GM20431 (cell line): ENCODE measurements around the gene PIGT.

Source experiments
- in situ Hi-C: fragments of 300-500 bp; cut with MseI, MboI; formaldehyde crosslinking; loops from one replicate; pipeline ENCODE4 v1.15.0; 2020; ENCODE audit warnings: low sequenced_read_pairs; ENCODE audit not compliant: unreplicated experiment

The PIGT gene

GRCh38 chr20:45415822-45416637 lies at the start of gene PIGT:
Gene PIGT (plus strand): TSS chr20:45416141. CDS start chr20:45416157, 16 bp downstream.
- in situ Hi-C loops: no loop called here

DNA sequence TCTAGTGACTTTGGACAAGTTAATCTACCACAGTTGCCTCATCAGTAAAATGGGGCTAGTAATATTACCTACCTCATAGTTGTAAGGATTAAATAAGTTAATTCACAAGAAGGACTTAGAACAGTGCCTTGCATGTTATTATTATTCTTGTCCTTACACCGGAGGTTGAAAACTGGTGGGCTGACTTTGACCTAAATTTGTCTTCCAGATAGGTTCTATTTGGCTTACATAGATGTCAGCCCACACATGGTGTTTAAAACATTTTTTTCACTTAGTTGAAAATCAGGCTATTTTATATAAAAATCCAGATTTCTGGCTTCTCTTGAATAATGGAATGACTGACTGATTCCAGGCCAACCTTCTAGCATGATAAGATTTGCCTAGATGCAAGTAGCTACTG lies 49.7 kb upstream of the PIGT start:
- in situ Hi-C loops: no loop called here

DNA sequence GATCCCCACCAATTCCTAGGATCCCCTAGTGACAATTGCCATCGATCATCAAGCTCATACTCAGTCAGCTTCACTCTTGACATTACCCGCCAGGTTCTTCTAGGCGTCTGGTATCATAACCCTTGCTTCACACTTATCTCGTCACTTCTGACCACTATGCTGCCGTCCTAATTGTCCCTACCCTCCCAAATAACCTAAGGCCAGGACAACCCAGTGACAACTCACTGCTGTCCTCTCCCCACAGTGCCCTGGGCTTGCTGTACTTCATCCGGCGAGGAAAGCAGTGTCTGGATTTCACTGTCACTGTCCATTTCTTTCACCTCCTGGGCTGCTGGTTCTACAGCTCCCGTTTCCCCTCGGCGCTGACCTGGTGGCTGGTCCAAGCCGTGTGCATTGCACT lies 49.3 kb upstream of the PIGT start:
- in situ Hi-C loops: no loop called here

- in situ Hi-C loops: no loop called here
Observed at GRCh38 chr20:45367126-45367525, 48.8 kb upstream of the PIGT start.

DNA sequence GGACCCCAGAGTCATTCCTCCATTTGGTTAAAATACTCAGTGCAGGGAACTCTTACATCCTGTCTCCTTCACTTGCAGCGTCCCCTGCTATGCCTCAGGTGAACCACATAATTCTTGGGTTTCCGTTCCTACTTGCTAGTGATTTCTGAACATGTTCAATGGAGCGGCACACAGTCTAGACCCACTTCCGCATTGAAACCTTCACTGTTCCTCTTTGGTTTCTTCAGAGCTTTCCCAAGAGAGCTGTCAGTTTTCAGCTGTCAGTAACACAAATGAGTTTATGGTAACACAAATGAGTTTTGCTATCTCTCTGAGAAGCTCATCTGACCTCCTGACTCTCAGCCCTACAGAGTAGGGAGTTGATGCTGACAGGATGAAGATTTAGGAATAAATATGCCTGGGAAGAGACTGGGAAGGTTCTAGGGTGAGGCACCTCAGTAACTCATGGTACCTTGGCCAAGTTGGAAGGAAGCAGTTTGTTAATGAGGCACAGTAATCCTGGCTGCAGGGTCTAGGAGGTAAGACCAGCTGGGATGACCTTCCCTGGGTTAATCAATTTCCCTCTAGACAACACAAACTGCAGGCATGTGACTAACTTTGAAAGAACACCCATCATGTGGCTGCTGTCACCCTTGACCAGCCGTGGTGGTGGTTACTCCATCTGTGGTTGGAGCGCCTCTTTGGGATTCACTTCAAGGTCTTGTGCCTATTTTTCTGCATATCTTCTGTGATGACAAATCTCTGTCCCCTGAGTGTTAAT lies 47.5 kb upstream of the PIGT start:
- in situ Hi-C loops: no loop called here

DNA sequence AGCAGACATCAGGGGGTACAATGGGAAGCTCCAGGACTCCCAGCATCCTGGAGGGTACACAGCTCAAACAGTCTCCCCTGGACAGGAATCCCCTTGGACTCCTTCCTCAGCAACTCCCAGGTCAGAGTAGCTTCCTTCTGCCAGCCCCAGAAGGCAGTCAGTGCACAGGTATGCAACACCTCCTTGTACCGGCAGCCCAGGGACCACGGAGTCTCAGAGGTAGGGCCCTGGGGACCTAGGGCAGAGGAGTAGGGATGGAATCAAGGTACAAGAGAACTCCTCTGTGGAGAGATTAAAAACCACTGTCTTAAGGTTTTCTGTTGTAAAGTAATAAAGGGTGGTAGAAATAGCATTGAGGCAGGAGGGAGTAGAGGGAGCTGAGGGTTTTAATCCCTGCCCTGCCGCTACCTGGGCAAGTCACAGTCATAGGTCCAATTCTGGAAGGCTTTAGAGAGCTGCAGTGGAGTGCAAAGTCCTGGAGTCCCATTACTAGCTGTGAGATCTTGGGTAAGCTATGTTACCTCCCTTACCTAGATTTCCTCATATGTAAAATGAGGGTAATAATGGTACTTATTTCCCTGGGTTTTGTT lies 45.3 kb upstream of the PIGT start:
- in situ Hi-C loops: loop anchor here (10.0 kb wide), 1 partner anchor 64 kb away; no protein-coding TSS in a partner anchor

DNA sequence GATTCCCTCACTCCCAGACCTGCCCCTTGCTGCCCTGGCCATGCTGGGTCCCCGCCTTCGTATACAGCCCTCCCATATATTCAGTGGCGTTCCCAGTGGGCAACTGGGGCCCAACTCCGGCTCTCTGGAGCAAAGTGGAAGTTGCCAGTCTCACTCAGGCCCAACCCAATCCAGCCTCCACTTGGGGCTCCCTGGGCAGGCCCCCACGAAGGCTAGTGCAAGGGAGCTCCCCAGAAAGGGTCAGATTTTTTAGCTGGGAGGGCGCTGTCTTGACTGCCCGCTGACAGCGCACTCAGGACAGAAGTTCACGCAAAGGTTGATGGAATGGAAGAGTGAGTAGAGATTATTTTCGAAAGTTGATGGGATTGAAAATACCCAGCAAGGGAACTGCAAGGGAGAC lies 43.7 kb upstream of the PIGT start:
- in situ Hi-C loops: loop anchor here (10.0 kb wide), 1 partner anchor 63 kb away; no protein-coding TSS in a partner anchor

DNA sequence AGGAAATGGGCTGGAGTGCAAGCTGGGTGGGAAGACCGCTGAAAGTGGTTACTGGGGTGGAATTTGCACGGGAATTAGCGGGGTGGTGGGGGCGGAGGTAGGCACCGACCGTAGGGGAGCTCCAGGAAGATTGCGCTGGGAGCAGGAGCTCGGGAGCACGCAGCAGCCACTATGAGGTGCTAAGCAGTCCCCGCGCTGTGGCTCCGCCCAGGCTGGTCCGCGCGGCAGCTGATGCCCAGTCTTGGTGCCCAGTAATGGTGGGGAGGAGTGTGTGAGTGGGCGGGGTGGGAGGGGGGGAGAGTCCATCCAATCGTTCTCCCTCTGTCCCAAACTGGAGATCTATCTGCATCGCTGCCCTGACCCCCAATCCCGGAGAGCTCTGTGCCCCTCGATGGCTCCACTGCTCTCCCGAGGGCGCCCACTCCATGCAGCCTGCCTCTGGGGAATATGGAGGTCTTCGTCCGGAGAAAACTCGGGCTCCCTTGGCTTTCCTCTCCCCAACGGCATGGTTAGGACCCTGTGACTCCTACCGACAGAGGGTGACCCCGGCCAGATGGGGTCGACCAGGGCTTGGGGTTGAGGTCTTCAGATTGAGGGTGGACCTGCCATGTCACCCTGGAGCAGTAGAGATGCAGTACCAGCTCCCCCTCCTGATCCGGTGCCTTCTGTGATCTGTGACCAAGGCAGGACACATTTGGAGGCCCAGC lies 43.1 kb upstream of the PIGT start:
- in situ Hi-C loops: loop anchor here (10.0 kb wide), 1 partner anchor 62 kb away; no protein-coding TSS in a partner anchor

DNA sequence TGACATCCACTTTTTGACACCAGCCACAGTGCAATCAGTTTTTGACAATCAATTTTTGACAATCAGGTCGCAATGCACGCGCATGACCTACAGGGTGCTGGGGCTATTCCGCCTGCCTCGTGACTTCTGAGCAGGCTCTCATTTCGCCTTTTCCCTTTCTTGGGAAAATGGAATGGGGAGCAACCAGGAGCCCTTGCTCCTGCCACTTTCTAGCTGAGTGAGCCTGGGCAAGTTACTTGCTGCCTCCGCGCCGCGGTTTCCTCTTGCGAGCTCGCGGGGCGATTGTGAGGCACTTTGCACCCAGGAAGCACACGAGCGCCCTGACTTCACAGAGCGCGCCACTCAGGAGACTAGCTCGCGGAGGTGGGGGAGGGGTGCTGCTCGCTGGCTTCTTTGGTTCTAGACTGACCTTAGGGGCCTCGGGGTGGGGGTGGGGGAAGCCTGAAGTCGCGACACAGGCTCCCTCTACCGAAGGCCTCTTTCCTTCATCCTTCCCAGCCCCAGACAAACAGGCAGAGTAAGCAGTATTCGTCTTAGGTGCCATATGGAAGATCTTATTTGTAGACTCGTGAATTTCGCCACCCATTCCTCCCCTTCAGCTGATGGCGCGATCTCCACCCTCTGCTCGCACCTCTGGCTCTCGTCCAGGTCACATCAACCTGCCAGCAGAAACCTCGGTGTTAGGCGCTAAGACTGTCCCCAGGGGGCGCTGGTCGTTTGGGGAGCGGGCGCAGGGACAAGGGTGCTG lies 42.4 kb upstream of the PIGT start:
- in situ Hi-C loops: loop anchor here (10.0 kb wide), 1 partner anchor 61 kb away; no protein-coding TSS in a partner anchor

- in situ Hi-C loops: loop anchor here (10.0 kb wide), 1 partner anchor 61 kb away; no protein-coding TSS in a partner anchor
Observed at GRCh38 chr20:45374101-45374467, 41.9 kb upstream of the PIGT start.

GRCh38 chr20:45374966-45375365 lies 41.0 kb upstream of the PIGT start:
- in situ Hi-C loops: loop anchor here (10.0 kb wide), 1 partner anchor 60 kb away; no protein-coding TSS in a partner anchor

DNA sequence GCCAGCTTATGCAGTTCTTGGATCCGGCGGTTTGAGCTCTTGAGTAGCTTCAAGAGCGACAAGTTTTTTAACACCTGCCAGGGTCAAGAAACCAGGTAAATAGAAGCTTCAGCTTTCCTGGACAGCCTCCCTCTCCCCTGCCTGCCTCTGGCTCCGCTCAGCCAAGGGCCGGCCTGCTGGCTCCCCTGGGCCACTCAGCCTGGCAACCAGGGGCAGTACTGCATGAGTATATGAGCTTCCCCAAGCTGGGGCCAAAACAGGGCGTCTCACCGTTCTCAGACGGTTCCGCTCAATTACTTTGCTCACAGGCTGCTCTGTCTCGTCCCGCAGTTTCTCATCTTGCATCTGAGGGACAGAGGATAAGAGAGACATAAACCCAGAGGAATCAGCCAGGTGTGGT lies 38.7 kb upstream of the PIGT start:
- in situ Hi-C loops: loop anchor here (10.0 kb wide), 1 partner anchor 58 kb away; no protein-coding TSS in a partner anchor

GRCh38 chr20:45378191-45378590 lies 37.8 kb upstream of the PIGT start, which contains the start of gene TP53TG5:
Gene TP53TG5 (minus strand): TSS chr20:45378325. CDS start chr20:45378236, 89 bp downstream.
- in situ Hi-C loops: loop anchor here (10.0 kb wide), 1 partner anchor 57 kb away; no protein-coding TSS in a partner anchor

GRCh38 chr20:45387274-45387673 lies 28.7 kb upstream of the PIGT start:
- in situ Hi-C loops: no loop called here

- in situ Hi-C loops: no loop called here
Observed at GRCh38 chr20:45390931-45391330, 25.0 kb upstream of the PIGT start.

GRCh38 chr20:45391559-45391958 lies 24.4 kb upstream of the PIGT start:
- in situ Hi-C loops: no loop called here

- in situ Hi-C loops: no loop called here
Observed at GRCh38 chr20:45392733-45393132, 23.2 kb upstream of the PIGT start.

DNA sequence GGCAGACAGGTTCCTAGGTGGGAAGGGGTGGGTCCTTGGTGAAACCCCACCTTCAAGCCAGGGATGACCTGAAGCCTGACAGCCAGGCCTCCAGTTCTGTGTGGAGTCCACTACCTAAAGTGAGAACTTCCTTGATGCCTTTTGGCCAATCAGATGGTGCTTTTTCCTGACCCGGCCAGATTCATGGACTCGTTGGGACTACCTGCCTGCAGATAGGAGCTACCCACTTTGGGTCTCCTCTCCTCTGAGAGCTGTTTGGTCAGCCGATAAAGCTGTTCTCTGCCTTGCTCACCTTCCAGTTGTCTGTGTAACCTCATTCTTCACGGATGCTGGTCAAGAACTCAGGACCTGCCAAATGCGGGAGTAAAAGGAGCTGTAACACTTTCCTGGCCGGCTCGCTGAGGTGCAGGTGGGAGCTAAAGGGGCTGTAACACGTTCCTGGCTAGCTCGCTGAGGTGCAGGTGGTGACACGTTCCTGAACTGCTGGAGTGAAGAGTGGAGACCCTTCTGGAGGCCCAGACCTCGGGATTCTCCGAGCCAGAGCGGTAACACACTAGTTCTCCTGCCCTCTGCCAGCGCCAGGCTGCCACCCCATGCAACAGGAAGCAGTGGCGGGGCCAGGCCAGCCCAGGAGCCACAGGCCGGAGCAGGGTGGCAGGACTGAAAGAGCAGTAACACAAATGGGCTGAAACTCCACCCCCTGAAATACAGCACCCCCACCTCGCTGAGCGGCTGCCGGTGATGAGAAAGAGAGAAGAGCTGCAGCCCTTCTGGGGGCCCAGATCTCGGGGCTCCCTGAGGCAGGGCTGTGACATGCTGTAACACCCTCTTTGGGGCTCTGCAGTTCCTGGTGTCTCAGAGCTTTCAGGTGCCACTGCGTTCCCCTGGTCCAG lies 21.5 kb upstream of the PIGT start:
- in situ Hi-C loops: no loop called here
